ENCODE data around the gene HMSD.
"Not testable (repeated sequence)": the region's sequence is repeated elsewhere in the genome, so short reads cannot be mapped to it uniquely, and the experiment has no call there.

The HMSD gene

GRCh38 chr18:63909870-63910269, 39.2 kb upstream of the HMSD start:
- no peak overlapping the region for H3K4me3 ChIP-seq (ENCODE audit: low read depth, low read length)
- no peak for TF ChIP-seq CTCF (IDR thresholded peaks at IDR 0.05; ENCODE audit: low read depth, low read length)

GRCh38 chr18:63917817-63918216, 31.3 kb upstream of the HMSD start:
- TF ChIP-seq CTCF (IDR thresholded peaks at IDR 0.05; ENCODE audit: low read depth, low read length): no peak
- no peak overlapping the region for H3K4me3 ChIP-seq (ENCODE audit: low read depth, low read length)

- H3K4me3 ChIP-seq (ENCODE audit: low read depth, low read length): no peak overlapping the region
Observed at GRCh38 chr18:63922049-63922448, 27.1 kb upstream of the HMSD start.

GRCh38 chr18:63924551-63924950, 24.6 kb upstream of the HMSD start:
- TF ChIP-seq CTCF (IDR thresholded peaks at IDR 0.05; ENCODE audit: low read depth, low read length): no peak
- no peak overlapping the region for H3K4me3 ChIP-seq (ENCODE audit: low read depth, low read length)

More at GRCh38 chr18:63922049-63922448, 27.1 kb upstream of the HMSD start:
- no peak for TF ChIP-seq CTCF (IDR thresholded peaks at IDR 0.05; ENCODE audit: low read depth, low read length)

- H3K4me3 ChIP-seq (ENCODE audit: low read depth, low read length): no peak overlapping the region
- TF ChIP-seq CTCF (IDR thresholded peaks at IDR 0.05; ENCODE audit: low read depth, low read length): no peak
Observed at GRCh38 chr18:63928331-63928730, 20.8 kb upstream of the HMSD start.

DNA sequence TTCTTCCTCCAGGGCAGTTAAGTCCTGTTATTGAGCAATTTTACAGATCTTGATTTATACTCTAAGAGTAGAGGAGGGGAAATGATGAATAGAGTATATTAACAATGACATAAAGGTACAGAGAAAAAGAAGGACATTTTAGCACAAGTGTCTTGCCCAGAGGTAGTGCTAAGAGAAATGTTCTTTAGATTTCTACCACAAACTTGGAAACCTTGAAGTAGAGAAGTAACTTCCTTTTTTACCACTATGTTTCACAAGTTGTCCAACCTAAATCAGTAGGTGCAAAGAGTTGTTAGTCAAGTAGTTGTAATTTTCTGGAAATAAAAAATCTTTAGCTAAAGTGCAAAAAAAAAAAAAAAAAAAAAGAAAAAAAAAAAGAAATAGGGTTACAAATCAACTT, 19.7 kb upstream of the HMSD start:
- not testable (repeated sequence) for H3K4me3 ChIP-seq (ENCODE audit: low read depth, low read length)

DNA sequence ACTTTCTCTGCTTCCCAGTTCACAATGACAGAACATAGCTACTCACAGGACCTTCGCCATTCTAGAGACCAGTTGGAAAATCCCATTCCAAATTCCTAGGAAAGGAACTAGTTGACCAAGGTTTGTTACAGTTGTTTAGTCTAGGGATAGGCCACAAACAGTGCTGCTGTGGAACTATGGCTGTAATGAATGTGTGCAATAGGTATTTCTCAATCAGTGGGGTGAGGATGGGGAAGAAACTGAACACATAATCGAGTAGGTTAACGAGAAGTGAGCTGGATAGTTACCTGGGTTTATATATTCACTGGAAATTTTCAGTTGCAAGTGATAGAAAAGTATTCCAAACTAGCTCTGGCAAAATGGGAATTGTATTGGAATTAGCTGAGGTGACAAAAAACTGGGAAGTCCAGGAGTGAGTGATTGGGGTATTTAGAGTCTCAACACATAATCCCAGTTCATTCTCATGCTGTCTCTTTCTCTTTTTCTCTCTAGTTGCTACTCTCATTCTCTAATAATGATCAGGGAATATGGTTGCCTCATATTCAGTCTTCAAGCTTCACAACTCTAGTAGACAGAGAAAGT, 18.2 kb upstream of the HMSD start:
- TF ChIP-seq CTCF (IDR thresholded peaks at IDR 0.05; ENCODE audit: low read depth, low read length): no peak
- no peak overlapping the region for H3K4me3 ChIP-seq (ENCODE audit: low read depth, low read length)

All from WI38 (cell line).